ENCODE measurements around the gene PROM1. TPM values are rescaled to one million over a fixed set of nuclear protein-coding genes. Genes with fewer than 3 reads are reported as not detected.

Gene PROM1
- total and polyA plus RNA-seq, 9 of the 15 experiments (the other 6 are each of a cell fraction or from before 2014, with no cell fraction given): 0.05 TPM; not detected in 8

GRCh38 chr4:16113741-16114140, 29.9 kb upstream of the PROM1 start (continued):
- no peak for TF ChIP-seq ZNF280B (CRISPR knock-in tag; IDR thresholded peaks at IDR 0.05)
- TF ChIP-seq, protein P1, sequence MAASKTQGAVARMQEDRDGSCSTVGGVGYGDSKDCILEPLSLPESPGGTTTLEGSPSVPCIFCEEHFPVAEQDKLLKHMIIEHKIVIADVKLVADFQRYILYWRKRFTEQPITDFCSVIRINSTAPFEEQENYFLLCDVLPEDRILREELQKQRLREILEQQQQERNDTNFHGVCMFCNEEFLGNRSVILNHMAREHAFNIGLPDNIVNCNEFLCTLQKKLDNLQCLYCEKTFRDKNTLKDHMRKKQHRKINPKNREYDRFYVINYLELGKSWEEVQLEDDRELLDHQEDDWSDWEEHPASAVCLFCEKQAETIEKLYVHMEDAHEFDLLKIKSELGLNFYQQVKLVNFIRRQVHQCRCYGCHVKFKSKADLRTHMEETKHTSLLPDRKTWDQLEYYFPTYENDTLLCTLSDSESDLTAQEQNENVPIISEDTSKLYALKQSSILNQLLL (CRISPR knock-in tag; IDR thresholded peaks at IDR 0.05; ENCODE audit: borderline replicate concordance): no peak

DNA sequence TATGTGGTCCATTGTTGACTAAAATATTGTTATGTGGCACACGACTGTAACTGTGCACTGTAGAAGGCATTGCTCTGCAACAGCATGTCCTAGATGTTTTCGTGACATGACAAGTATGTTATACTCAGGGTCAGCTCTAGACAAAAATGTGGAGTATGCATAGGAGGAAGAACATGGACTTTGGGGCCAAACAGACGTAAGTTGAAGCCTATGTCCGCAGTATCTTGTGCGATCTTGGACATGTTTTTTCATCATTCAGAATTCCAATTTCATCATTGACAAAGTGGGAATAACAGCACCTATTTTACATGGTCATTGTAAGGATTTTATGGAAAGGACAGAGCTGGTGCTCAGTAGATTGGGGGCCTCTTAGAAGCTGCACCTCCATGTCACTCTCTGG, 27.7 kb upstream of the PROM1 start:
- no peak overlapping the region for H3K27ac ChIP-seq (ENCODE audit: extremely low read depth, low read depth, low read length)
- no peak for DNase-seq (ENCODE audit: extremely low read depth in 1 of 4, low spot score in 3 of 4)
- POLR2A ChIA-PET: interaction anchor here (1.2 kb wide), 1 partner anchor 9 kb away, joined by 3 read pairs; no protein-coding TSS in a partner anchor
- no peak overlapping the region for H3K4me2 ChIP-seq (ENCODE audit: insufficient read depth, low read length)
- ATAC-seq: no peak
- BruUV-seq (replicated peaks): no TSS peak
- H2AFZ ChIP-seq (ENCODE audit: low read depth, low read length): no peak overlapping the region
- no peaks in the 10 kb centered on the region for H3K4me1 ChIP-seq (replicated peaks in 1 of 2; ENCODE audit: control insufficient read depth in 2 of 2, insufficient read depth in 2 of 2, low read length in 2 of 2)
- no peaks in the 10 kb centered on the region for H3K9me3 ChIP-seq (replicated peaks; ENCODE audit: control insufficient read depth, insufficient read depth, low read depth, low read length)
- TF ChIP-seq NFIX (CRISPR knock-in tag; IDR thresholded peaks at IDR 0.05; ENCODE audit: low read depth) (no peak), CBX5 (IDR thresholded peaks at IDR 0.05; ENCODE audit: borderline replicate concordance, low read depth) (no peak), CCNT2 (IDR thresholded peaks at IDR 0.05; ENCODE audit: borderline replicate concordance, extremely low read depth, insufficient read length, low read depth, low read length) (no peak), ZFP1 (CRISPR knock-in tag; IDR thresholded peaks at IDR 0.05) (no peak), ZNF217 (CRISPR knock-in tag; IDR thresholded peaks at IDR 0.05) (no peak), POU5F1 (IDR thresholded peaks at IDR 0.05; ENCODE audit: borderline replicate concordance, low read depth, low read length, partially characterized antibody) (no peak), MYBL2 (IDR thresholded peaks at IDR 0.05; ENCODE audit: low read depth) (no peak), MYBL2 (CRISPR knock-in tag; IDR thresholded peaks at IDR 0.05; ENCODE audit: borderline replicate concordance) (no peak), TOE1 (IDR thresholded peaks at IDR 0.05; ENCODE audit: borderline replicate concordance) (no peak), TOE1 (CRISPR knock-in tag; IDR thresholded peaks at IDR 0.05; ENCODE audit: borderline replicate concordance, low read depth) (no peak), ZSCAN29 (IDR thresholded peaks at IDR 0.05) (no peak)
- H3K9ac ChIP-seq (ENCODE audit: insufficient read depth in 1 of 2, low read depth in 2 of 2, low read length in 2 of 2): no peak overlapping the region
- no peak for FAIRE-seq
- WGBS (ENCODE audit: insufficient coverage, low coverage, missing lambda C conversion rate): 0% methylated on average over 5 of the region's 5 CpGs
- CTCF ChIA-PET (ENCODE audit: low intra/inter-chr PET ratio): no interaction called here
- H3K9me1 ChIP-seq (ENCODE audit: control insufficient read depth, insufficient read depth, low read length): no peaks in the 10 kb centered on the region
- in situ Hi-C loops (cut with MboI) (no loop called here), intact Hi-C loops (cut with micrococcal nuclease) (no loop called here)
- no peak overlapping the region for H3K4me3 ChIP-seq
- H4K20me1 ChIP-seq (replicated peaks; ENCODE audit: control insufficient read depth, insufficient read depth, low read length): no peaks in the 10 kb centered on the region
- peaks cover 0 to 20% of the 10 kb centered on the region in 2 experiments; a peak in 2 of 5 replicates for H3K27me3 ChIP-seq (ENCODE audit: control insufficient read depth in 2 of 2, insufficient read depth in 2 of 2, low read length in 2 of 2)
- no peaks in the 10 kb centered on the region for H3K79me2 ChIP-seq (ENCODE audit: control insufficient read depth, insufficient read depth, low read length)
- H3K36me3 ChIP-seq (ENCODE audit: control insufficient read depth, insufficient read depth, low read length): no peaks in the 10 kb centered on the region

All from K562 (cell line).